Panc1 (cell line): ENCODE measurements around the gene CFHR3.

ENCODE experiments used
- CTCF ChIP-seq: fragments of 450-650 bp; IDR thresholded peaks from 2 replicates; pipeline ENCODE4 v1.5.1; 2017; ENCODE audit warnings: mild to moderate bottlenecking
- POLR2AphosphoS5 ChIP-seq: IDR thresholded peaks from 2 replicates; pipeline ENCODE4 v1.6.1; 2012; ENCODE audit warnings: mild to moderate bottlenecking, low read depth, low read length, moderate library complexity
- REST ChIP-seq, 2 experiments: IDR thresholded peaks; 2 replicates each; pipeline ENCODE4 v1.6.1; 2011 to 2012; ENCODE audit warnings: low read depth in 2 of 2, control low read depth in 1 of 2, low read length in 1 of 2, mild to moderate bottlenecking in 1 of 2, moderate library complexity in 1 of 2; ENCODE audit not compliant: insufficient read depth in 1 of 2
- SIN3A ChIP-seq: IDR thresholded peaks from 2 replicates; pipeline ENCODE4 v1.6.1; 2012; ENCODE audit warnings: low read depth, mild to moderate bottlenecking, low read length, moderate library complexity, borderline replicate concordance; ENCODE audit not compliant: insufficient read depth
- TCF7L2 ChIP-seq: IDR thresholded peaks from 2 replicates; pipeline ENCODE4 v1.6.1; 2011; ENCODE audit warnings: mild to moderate bottlenecking, low read depth, low read length, inconsistent platforms

- TF ChIP-seq SIN3A (no peak), CTCF (no peak), TCF7L2 (no peak), POLR2AphosphoS5 (no peak), REST (IDR thresholded peaks at IDR 0.05; ENCODE audit: insufficient read depth in 1 of 2, low read depth in 2 of 2, low read length in 1 of 2) (no peak)
Measured at GRCh38 chr1:196808529-196809235, 34.0 kb downstream of the CFHR3 start.
